Spleen (tissue), 11 donors: ENCODE data around the gene CASKIN2. TPM values are rescaled to one million over a fixed set of nuclear protein-coding genes. Genes with fewer than 3 reads are reported as not detected.
"Not testable (repeated sequence)": the region's sequence is repeated elsewhere in the genome, so short reads cannot be mapped to it uniquely, and the experiment has no call there.

ENCODE experiments used
- DNase-seq: peaks from one replicate; pipeline ENCODE4 v3.0.0-alpha.2; 2020
- H3K27ac ChIP-seq, 8 donors: fragments of 200-600 bp; sonication (generic) in 7 of 8; 1 replicate in 4 of 8; 2 replicates in 4 of 8; pipeline versions ENCODE4 v1.5.0 to v1.8.0; 2016 to 2021; ENCODE audit warnings: inconsistent platforms in 4 of 8, mild to moderate bottlenecking in 4 of 8, moderate library complexity in 1 of 8
- H3K27me3 ChIP-seq, 7 donors: fragments of 200-600 bp; sonication (generic) in 6 of 7; replicated peaks in 1 of 7; 1 replicate in 4 of 7; 2 replicates in 3 of 7; pipeline versions ENCODE4 v1.5.0 to v1.8.0; 2016 to 2021; ENCODE audit warnings: inconsistent platforms in 3 of 7, mild to moderate bottlenecking in 1 of 7
- H3K36me3 ChIP-seq, 6 donors: fragments of 200-600 bp; sonication (generic) in 5 of 6; 1 replicate in 4 of 6; 2 replicates in 2 of 6; pipeline versions ENCODE4 v1.5.0 to v1.8.0; 2016 to 2021; ENCODE audit warnings: inconsistent platforms in 2 of 6
- H3K4me1 ChIP-seq, 6 donors: fragments of 200-600 bp; sonication (generic) in 5 of 6; 1 replicate in 3 of 6; 2 replicates in 3 of 6; pipeline versions ENCODE4 v1.5.0 to v1.8.0; 2016 to 2021; ENCODE audit warnings: inconsistent platforms in 3 of 6
- H3K4me3 ChIP-seq, 8 donors: fragments of 200-600 bp; sonication (generic) in 7 of 8; 1 replicate in 4 of 8; 2 replicates in 4 of 8; pipeline versions ENCODE4 v1.5.0 to v1.8.0; 2016 to 2021; ENCODE audit warnings: inconsistent platforms in 4 of 8, mild to moderate bottlenecking in 4 of 8, moderate library complexity in 2 of 8
- H3K9me3 ChIP-seq, 8 donors: fragments of 200-600 bp; sonication (generic) in 7 of 8; 1 replicate in 4 of 8; 2 replicates in 4 of 8; pipeline versions ENCODE4 v1.5.0 to v1.8.0; 2016 to 2021; ENCODE audit warnings: inconsistent platforms in 4 of 8
- POLR2A ChIP-seq, 3 donors: fragments of 450-650 bp; IDR thresholded peaks; one replicate each; pipeline ENCODE4 v1.5.1; 2017; ENCODE audit warnings: antibody characterized with exemption in 3 of 3, mild to moderate bottlenecking in 1 of 3
- POLR2AphosphoS5 ChIP-seq, 3 donors: sonication (generic); formaldehyde crosslinking; IDR thresholded peaks; one replicate each; pipeline ENCODE4 v1.5.1; 2017; ENCODE audit warnings: antibody characterized with exemption in 3 of 3
- whole genome bisulfite sequencing, 5 donors: extraction: QIAGEN DNeasy Blood & Tissue Kit in 3 of 5; methylation state at CpG; one replicate each; pipeline versions ENCODE4 v1.1.5 to v1.1.7; 2013 to 2018; 5-methylcytosine and 5-hydroxymethylcytosine counted together
- intact Hi-C: fragments of 100-400 bp; cut with DNase I; formaldehyde crosslinking; loops from one replicate; pipeline ENCODE4 v1.15.0; 2023; ENCODE audit warnings: low total_unique reads
- polyA plus RNA-seq, 3 donors: library from polyadenylated mRNA; stranded (reverse); fragments of 200-250 nt; gene quantifications; one replicate each; pipeline ENCODE4 v1.2.1, GENCODE V29; 2013
- total RNA-seq, 7 donors: library from RNA; depleted of rRNA in 3 of 7; stranded (reverse); fragments of >200 nt in 3 of 7; fragmentation: NEBNext Ultra II Directional in 4 of 7; extraction: Animal tissue kit (Norgen Biotek cat#: 25700) in 4 of 7; gene quantifications; one replicate each; pipeline versions ENCODE4 v1.1.0 to v1.2.1, GENCODE V29; 2016 to 2021
- TF ChIP-seq, protein P1 (sequence below), 11 experiments: fragments of 200-600 bp in 7 of 11; fragments of 450-650 bp in 4 of 11; sonication (generic) in 4 of 11; IDR thresholded peaks in 8 of 11; conservative IDR thresholded peaks in 3 of 11; 1 replicate in 7 of 11; 2 replicates in 4 of 11; pipeline versions ENCODE4 v1.4.0 to v1.8.0; 2016 to 2021; ENCODE audit warnings: antibody characterized with exemption in 11 of 11, inconsistent platforms in 4 of 11, mild to moderate bottlenecking in 1 of 11
- donor health status: healthy with polysubstance abuse.
- donor health status: DM: no; HTN: no; CAD: no; lungs with moderate emphysema.
- donor health status: DM: no; HTN: no; CAD: no.
- donor health status: Bipolar disorder and iron deficiency.
- donor health status: healthy.
- donor health status: DM: no; HTN: no; CAD: no.
- donor health status: DM: yes; HTN: yes; CAD: no.

Gene CASKIN2
- total and polyA plus RNA-seq, 10 donors, result 4.7 to 135 (median 41.9) TPM

DNA sequence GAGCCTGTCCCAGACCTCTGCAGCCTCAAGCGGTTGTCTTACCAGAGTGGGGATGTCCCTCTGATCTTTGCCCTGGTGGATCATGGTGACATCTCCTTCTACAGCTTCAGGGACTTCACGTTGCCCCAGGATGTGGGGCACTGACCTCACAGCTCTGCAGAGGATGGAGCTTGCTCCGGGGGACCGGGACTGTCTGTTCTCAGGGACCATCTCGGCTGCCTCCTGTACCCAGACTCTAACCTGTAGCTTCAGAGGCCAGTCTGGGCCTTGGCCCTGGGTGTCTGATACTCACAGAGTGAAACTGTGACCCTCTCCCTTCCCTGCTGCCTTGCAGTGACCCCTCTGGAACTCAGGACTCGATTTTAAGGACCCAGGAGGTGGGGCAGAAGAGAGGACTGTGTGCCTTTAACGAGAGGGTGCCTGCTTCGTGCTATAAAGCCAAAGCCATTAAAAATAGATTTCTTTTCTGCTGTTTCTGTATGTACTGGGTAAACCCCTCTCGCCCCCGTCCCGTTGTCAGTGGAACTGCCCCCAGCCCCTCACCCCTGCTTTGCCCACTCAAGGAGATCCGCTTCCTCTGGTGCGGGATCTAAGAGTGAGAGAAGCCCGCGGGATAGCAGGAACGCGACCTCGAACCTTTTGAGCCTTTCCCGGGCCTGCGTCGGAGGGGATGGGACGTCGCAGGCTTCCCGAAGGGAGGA, 9.1 kb upstream of the CASKIN2 start:
- Histone ChIP-seq H3K27ac (peak overlapping the region in 7 of 8 donors; percentile 55 to 92 (median 84)), H3K9me3 (no peaks in the 10 kb centered on the region), H3K4me1 (peaks cover 7 to 42% (median 33%) of the 10 kb centered on the region in 6 donors), H3K36me3 (peaks cover 2 to 42% (median 25%) of the 10 kb centered on the region in 6 donors), H3K4me3 (peak overlapping the region; percentile 68 to 92 (median 82)), H3K27me3 (peaks cover 0 to 15% (median 0%) of the 10 kb centered on the region in 7 donors)
- intact Hi-C loops, result no loop called here
- peak; percentile 77 for DNase-seq
- WGBS, 5 donors, result 20 to 32% (median 27%) methylated on average over 22 to 24 of the region's 24 CpGs
- TF ChIP-seq POLR2AphosphoS5 (IDR thresholded peaks at IDR 0.05) (no peak), POLR2A (IDR thresholded peaks at IDR 0.05) (no peak)
- TF ChIP-seq, protein P1, sequence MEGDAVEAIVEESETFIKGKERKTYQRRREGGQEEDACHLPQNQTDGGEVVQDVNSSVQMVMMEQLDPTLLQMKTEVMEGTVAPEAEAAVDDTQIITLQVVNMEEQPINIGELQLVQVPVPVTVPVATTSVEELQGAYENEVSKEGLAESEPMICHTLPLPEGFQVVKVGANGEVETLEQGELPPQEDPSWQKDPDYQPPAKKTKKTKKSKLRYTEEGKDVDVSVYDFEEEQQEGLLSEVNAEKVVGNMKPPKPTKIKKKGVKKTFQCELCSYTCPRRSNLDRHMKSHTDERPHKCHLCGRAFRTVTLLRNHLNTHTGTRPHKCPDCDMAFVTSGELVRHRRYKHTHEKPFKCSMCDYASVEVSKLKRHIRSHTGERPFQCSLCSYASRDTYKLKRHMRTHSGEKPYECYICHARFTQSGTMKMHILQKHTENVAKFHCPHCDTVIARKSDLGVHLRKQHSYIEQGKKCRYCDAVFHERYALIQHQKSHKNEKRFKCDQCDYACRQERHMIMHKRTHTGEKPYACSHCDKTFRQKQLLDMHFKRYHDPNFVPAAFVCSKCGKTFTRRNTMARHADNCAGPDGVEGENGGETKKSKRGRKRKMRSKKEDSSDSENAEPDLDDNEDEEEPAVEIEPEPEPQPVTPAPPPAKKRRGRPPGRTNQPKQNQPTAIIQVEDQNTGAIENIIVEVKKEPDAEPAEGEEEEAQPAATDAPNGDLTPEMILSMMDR (IDR thresholded peaks at IDR 0.05 in 8 of 11, conservative IDR thresholded peaks at IDR 0.05 in 3 of 11), result no peak

DNA sequence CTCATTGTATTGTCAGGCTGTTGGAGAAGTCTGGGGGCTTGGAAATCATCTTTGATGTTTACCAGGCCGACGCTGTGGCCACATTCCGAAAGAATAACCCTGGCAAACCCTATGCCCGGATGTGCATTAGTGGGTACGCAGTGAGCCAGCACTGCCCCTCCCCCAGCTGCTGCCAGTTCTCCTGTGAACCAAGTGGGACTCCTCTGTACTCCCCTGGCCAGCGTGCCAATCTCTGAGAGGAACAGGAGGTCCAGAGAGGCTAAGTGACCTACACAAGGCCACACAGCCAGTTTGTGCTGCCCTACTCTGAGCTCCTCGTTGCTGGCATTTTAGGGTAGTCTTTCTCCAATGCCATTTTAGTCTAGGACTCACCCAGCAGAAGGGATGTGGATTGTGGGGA, 8.3 kb upstream of the CASKIN2 start:
- Histone ChIP-seq H3K4me1 (peaks cover 7 to 49% (median 39%) of the 10 kb centered on the region in 6 donors), H3K27me3 (peaks cover 0 to 15% (median 0%) of the 10 kb centered on the region in 7 donors), H3K36me3 (peaks cover 2 to 49% (median 28%) of the 10 kb centered on the region in 6 donors), H3K27ac (peak overlapping the region in 2 of 8 donors; percentile 84 to 87), H3K4me3 (no peak overlapping the region), H3K9me3 (no peaks in the 10 kb centered on the region)
- DNase-seq, result no peak
- 86 to 98% (median 93%) methylated on average over 6 to 7 of the region's 7 CpGs for WGBS, 5 donors
- TF ChIP-seq POLR2A (IDR thresholded peaks at IDR 0.05) (no peak), POLR2AphosphoS5 (IDR thresholded peaks at IDR 0.05) (no peak)
- TF ChIP-seq, protein P1 (IDR thresholded peaks at IDR 0.05 in 8 of 11, conservative IDR thresholded peaks at IDR 0.05 in 3 of 11), result no peak
- intact Hi-C loops, result no loop called here

DNA sequence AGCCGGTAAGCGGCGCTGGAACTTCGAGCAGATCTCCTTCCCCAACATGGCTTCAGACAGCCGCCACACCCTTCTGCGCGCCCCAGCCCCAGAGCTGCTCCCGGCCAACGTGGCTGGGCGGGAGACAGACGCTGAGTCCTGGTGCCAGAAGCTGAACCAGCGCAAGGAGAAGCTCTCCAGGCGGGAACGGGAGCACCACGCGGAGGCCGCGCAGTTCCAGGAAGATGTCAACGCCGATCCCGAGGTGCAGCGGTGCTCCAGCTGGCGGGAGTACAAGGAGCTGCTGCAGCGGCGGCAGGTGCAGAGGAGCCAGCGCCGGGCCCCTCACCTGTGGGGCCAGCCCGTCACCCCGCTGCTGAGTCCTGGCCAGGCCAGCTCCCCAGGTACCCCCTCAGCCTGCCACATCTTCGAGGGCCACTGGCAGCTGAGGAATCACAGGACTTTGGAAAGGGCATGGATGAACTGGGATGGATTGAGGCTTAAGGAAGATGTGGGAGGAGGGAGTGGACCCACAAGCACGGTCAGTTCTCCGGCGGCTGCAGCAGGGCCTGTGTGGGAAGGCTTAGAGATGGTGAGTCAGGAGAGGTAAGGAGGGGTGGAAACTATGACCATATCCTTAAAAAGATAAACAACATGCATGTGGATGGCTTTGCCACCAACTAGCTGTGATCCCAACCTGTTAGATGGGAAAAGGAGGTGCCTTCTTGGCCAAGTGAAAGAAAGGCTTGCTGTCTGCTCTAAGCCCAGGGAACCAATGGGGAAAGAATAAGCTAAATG, 6.8 kb upstream of the CASKIN2 start:
- H3K27me3 ChIP-seq, result peaks cover 0 to 14% (median 0%) of the 10 kb centered on the region in 7 donors
- DNase-seq, result peak; percentile 76
- no peak overlapping the region for H3K4me3 ChIP-seq
- peaks cover 15 to 52% (median 46%) of the 10 kb centered on the region in 6 donors for H3K4me1 ChIP-seq
- 93 to 98% (median 95%) methylated on average over 28 to 33 of the region's 33 CpGs for WGBS, 5 donors
- intact Hi-C loops, result no loop called here
- H3K27ac ChIP-seq, result no peak overlapping the region
- H3K36me3 ChIP-seq, result peaks cover 2 to 49% (median 28%) of the 10 kb centered on the region in 6 donors
- TF ChIP-seq, protein P1 (IDR thresholded peaks at IDR 0.05 in 8 of 11, conservative IDR thresholded peaks at IDR 0.05 in 3 of 11), result no peak
- TF ChIP-seq POLR2A (IDR thresholded peaks at IDR 0.05) (no peak), POLR2AphosphoS5 (IDR thresholded peaks at IDR 0.05) (peak in 1 of 3 donors; percentile 7)
- H3K9me3 ChIP-seq, result no peaks in the 10 kb centered on the region

DNA sequence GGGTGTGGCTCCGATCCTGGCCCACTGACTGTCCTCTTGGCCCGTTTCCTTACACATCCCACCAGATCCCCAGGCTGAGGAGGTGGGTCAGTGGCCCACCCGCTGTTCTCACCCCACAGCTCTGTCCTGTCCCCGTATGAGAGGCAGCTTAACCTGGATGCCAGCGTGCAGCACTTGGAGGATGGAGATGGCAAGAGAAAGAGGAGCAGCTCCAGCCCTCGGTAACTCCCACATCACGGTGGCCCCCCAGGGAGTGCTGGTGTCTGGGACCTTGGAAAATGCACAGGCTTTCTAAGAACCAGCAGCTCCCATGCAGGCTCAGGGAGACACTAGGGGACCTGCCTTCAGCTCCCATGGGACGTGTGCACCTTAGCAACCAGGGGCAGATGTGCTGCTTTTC, 6.0 kb upstream of the CASKIN2 start:
- intact Hi-C loops, result no loop called here
- WGBS, 5 donors, result 90 to 98% (median 93%) methylated on average over 6 to 8 of the region's 8 CpGs
- Histone ChIP-seq H3K27me3 (peaks cover 0 to 6% (median 0%) of the 10 kb centered on the region in 7 donors), H3K36me3 (peaks cover 2 to 49% (median 28%) of the 10 kb centered on the region in 6 donors), H3K9me3 (no peaks in the 10 kb centered on the region), H3K27ac (no peak overlapping the region), H3K4me1 (peaks cover 10 to 48% (median 43%) of the 10 kb centered on the region in 6 donors), H3K4me3 (no peak overlapping the region)
- no peak for TF ChIP-seq POLR2AphosphoS5 (IDR thresholded peaks at IDR 0.05)
- no peak for TF ChIP-seq POLR2A (IDR thresholded peaks at IDR 0.05)
- TF ChIP-seq, protein P1 (IDR thresholded peaks at IDR 0.05 in 8 of 11, conservative IDR thresholded peaks at IDR 0.05 in 3 of 11), result no peak
- DNase-seq, result no peak

GRCh38 chr17:75520413-75520812, 5.1 kb upstream of the CASKIN2 start:
- 91 to 95% (median 94%) methylated on average over 8 of the region's 8 CpGs for WGBS, 5 donors
- Histone ChIP-seq H3K4me1 (peaks cover 8 to 50% (median 44%) of the 10 kb centered on the region in 6 donors), H3K36me3 (peaks cover 2 to 49% (median 28%) of the 10 kb centered on the region in 6 donors)
- DNase-seq, H3K27me3 ChIP-seq, H3K4me3 ChIP-seq, H3K27ac ChIP-seq, intact Hi-C loops, H3K9me3 ChIP-seq: not testable (repeated sequence)
